Measurements from ENCODE around the gene TSPAN18. TPM values are rescaled to one million over a fixed set of nuclear protein-coding genes. Genes with fewer than 3 reads are reported as not detected.

TSPAN18 gene
- total and polyA plus RNA-seq, 2 experiments from 2014 or later = 6.0 to 10.6 TPM

- Histone ChIP-seq H3K4me3 (no peak overlapping the region), H3K4me2 (no peak overlapping the region), H3K27me3 (ENCODE audit: insufficient read depth) (no peaks in the 10 kb centered on the region), H3K4me1 (ENCODE audit: insufficient read depth) (peaks cover 9% of the 10 kb centered on the region), H3F3A (replicated peaks; ENCODE audit: low read depth) (no peaks in the 10 kb centered on the region), H4K20me1 (replicated peaks; ENCODE audit: insufficient read depth) (no peaks in the 10 kb centered on the region), H3K36me3 (ENCODE audit: insufficient read depth) (peaks cover 4% of the 10 kb centered on the region), H3K79me2 (replicated peaks; ENCODE audit: insufficient read depth) (no peaks in the 10 kb centered on the region), H3K9me2 (ENCODE audit: insufficient read depth) (no peaks in the 10 kb centered on the region), H3K27ac (ENCODE audit: low read depth) (no peak overlapping the region), H2AFZ (no peak overlapping the region)
- peaks cover 29% of the 10 kb centered on the region for H3K4me1 Mint-ChIP-seq
- ATAC-seq (no peak), DNase-seq (ENCODE audit: low spot score) (no peak)
- H3K36me3 Mint-ChIP-seq (ENCODE audit: low read depth) = peaks cover 14% of the 10 kb centered on the region
- peaks cover 12% of the 10 kb centered on the region for H3K9me3 Mint-ChIP-seq
- no peak overlapping the region for H3K27ac Mint-ChIP-seq
- peaks cover 9% of the 10 kb centered on the region for H3K27me3 Mint-ChIP-seq (ENCODE audit: insufficient read depth, low read depth, poor library complexity)
- no peak overlapping the region for H3K4me3 Mint-ChIP-seq
- no peak for TF ChIP-seq CREB1 (CRISPR knock-in tag; IDR thresholded peaks at IDR 0.05; ENCODE audit: low read depth)
- TF ChIP-seq ZNF331 (CRISPR knock-in tag; IDR thresholded peaks at IDR 0.05; ENCODE audit: low read depth) = no peak
- TF ChIP-seq REST (IDR thresholded peaks at IDR 0.05; ENCODE audit: unreplicated experiment) = no peak
- TF ChIP-seq EZH2phosphoT487 (IDR thresholded peaks at IDR 0.05; ENCODE audit: unreplicated experiment) = no peak
- no peak for TF ChIP-seq ZNF114 (CRISPR knock-in tag; IDR thresholded peaks at IDR 0.05)
- no peak for TF ChIP-seq STAT1 (IDR thresholded peaks at IDR 0.05; ENCODE audit: unreplicated experiment)
- TF ChIP-seq POLR2AphosphoS5 (IDR thresholded peaks at IDR 0.05; ENCODE audit: low read depth) = no peak
- no peak for TF ChIP-seq JUNB (IDR thresholded peaks at IDR 0.05; ENCODE audit: unreplicated experiment)
- TF ChIP-seq EZH2 (IDR thresholded peaks at IDR 0.05; ENCODE audit: low read depth, unreplicated experiment) = no peak
- no peak for TF ChIP-seq ZNF462 (CRISPR knock-in tag; IDR thresholded peaks at IDR 0.05)
- TF ChIP-seq, protein P1, sequence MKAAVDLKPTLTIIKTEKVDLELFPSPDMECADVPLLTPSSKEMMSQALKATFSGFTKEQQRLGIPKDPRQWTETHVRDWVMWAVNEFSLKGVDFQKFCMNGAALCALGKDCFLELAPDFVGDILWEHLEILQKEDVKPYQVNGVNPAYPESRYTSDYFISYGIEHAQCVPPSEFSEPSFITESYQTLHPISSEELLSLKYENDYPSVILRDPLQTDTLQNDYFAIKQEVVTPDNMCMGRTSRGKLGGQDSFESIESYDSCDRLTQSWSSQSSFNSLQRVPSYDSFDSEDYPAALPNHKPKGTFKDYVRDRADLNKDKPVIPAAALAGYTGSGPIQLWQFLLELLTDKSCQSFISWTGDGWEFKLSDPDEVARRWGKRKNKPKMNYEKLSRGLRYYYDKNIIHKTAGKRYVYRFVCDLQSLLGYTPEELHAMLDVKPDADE (IDR thresholded peaks at IDR 0.05) = no peak
- TF ChIP-seq CTCF (conservative IDR thresholded peaks at IDR 0.05; ENCODE audit: low read depth in 2 of 2) = no peak
- TF ChIP-seq NANOG (IDR thresholded peaks at IDR 0.05; ENCODE audit: borderline replicate concordance) = no peak
Observed at GRCh38 chr11:44851496-44851895, 124.7 kb downstream of the TSPAN18 start.

Measured in GM23338 (cell line).